DND-41 (cell line): ENCODE data around the gene AGK.

Source experiments
- ATAC-seq: fragments of 200-7000 bp; cut with Tn5 transposase; 3 replicates; pipeline ENCODE4 v1.9.1; 2021; ENCODE audit warnings: low read depth; ENCODE audit not compliant: insufficient read depth
- DNase-seq: peaks from one replicate; pipeline ENCODE4 v3.0.0-alpha.2; 2020
- H2AFZ ChIP-seq: 2 replicates; pipeline ENCODE4 v1.6.0; 2012; ENCODE audit warnings: low read depth, low read length
- H3K27ac ChIP-seq: 2 replicates; pipeline ENCODE4 v1.5.1; 2012; ENCODE audit warnings: low read length, inconsistent platforms
- H3K27me3 ChIP-seq: fragments of 200-600 bp; sonication (generic); 2 replicates; pipeline ENCODE4 v1.6.0; 2012; ENCODE audit warnings: low read length, mild to moderate bottlenecking, inconsistent platforms; ENCODE audit not compliant: insufficient read depth, poor library complexity
- H3K36me3 ChIP-seq: 2 replicates; pipeline ENCODE4 v1.5.1; 2012; ENCODE audit warnings: low read length, inconsistent platforms; ENCODE audit not compliant: insufficient read depth
- H3K4me1 ChIP-seq: 2 replicates; pipeline ENCODE4 v1.5.1; 2012; ENCODE audit warnings: mild to moderate bottlenecking, low read length; ENCODE audit not compliant: insufficient read depth
- H3K4me2 ChIP-seq: 2 replicates; pipeline ENCODE4 v1.6.0; 2012; ENCODE audit warnings: mild to moderate bottlenecking, moderate library complexity, low read length, inconsistent platforms; ENCODE audit not compliant: insufficient read depth
- H3K4me3 ChIP-seq, 2 experiments: fragments of 200-600 bp in 1 of 2; shearing (Covaris generic) in 1 of 2; 2 replicates each; pipeline ENCODE4 v1.5.1; 2012 to 2016; ENCODE audit warnings: inconsistent platforms in 2 of 2, low read length in 2 of 2, mild to moderate bottlenecking in 2 of 2, low read depth in 1 of 2, moderate library complexity in 1 of 2
- H3K79me2 ChIP-seq: 2 replicates; pipeline ENCODE4 v1.6.0; 2012; ENCODE audit warnings: low read length, inconsistent platforms; ENCODE audit not compliant: insufficient read depth
- H3K9ac ChIP-seq: 2 replicates; pipeline ENCODE4 v1.6.0; 2012; ENCODE audit warnings: low read depth, mild to moderate bottlenecking, inconsistent platforms, low read length, moderate library complexity
- H3K9me3 ChIP-seq: 2 replicates; pipeline ENCODE4 v1.5.1; 2012; ENCODE audit warnings: low read length, moderate library complexity, mild to moderate bottlenecking, inconsistent platforms; ENCODE audit not compliant: insufficient read depth, severe bottlenecking
- H4K20me1 ChIP-seq: 2 replicates; pipeline ENCODE4 v1.6.0; 2012; ENCODE audit warnings: low read length; ENCODE audit not compliant: insufficient read depth
- CTCF ChIP-seq: IDR thresholded peaks from 2 replicates; pipeline ENCODE4 v1.5.1; 2012; ENCODE audit warnings: borderline replicate concordance, low read length, moderate library complexity, mild to moderate bottlenecking; ENCODE audit not compliant: poor library complexity, severe bottlenecking; ENCODE audit errors: extremely low read depth
- EZH2 ChIP-seq: IDR thresholded peaks from 3 replicates; pipeline ENCODE4 v1.6.1; 2012; ENCODE audit warnings: borderline replicate concordance, low read depth, mild to moderate bottlenecking, moderate library complexity, low read length, inconsistent platforms; ENCODE audit not compliant: severe bottlenecking

Gene AGK

DNA sequence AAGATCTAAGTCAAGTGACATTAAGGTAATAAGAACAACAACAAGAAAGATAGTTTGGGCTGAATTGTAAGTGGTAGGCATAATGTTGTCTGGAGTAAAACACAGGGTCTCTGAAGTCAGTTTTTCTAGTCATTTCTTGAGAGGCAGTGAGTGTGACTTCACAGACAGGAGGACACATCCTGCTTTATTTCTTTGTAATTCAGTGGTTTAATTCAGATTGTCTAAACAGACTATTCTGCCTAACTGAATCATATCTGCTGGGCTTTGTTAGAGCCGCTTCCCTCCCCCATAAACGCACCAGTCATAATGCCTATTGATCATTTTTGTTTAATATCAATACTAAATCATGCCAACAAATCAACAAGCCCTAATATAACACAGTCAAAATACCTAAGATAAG, 46.8 kb downstream of the AGK start:
- Histone ChIP-seq H4K20me1 (no peaks in the 10 kb centered on the region), H3K4me2 (no peak overlapping the region), H3K36me3 (peaks cover 41% of the 10 kb centered on the region), H3K4me3 (no peak overlapping the region), H3K9me3 (no peaks in the 10 kb centered on the region), H3K27me3 (no peaks in the 10 kb centered on the region), H3K9ac (no peak overlapping the region), H3K27ac (no peak overlapping the region), H3K79me2 (no peaks in the 10 kb centered on the region), H3K4me1 (no peaks in the 10 kb centered on the region), H2AFZ (no peak overlapping the region)
- ATAC-seq (no peak), DNase-seq (no peak)
- TF ChIP-seq CTCF (no peak), EZH2 (no peak)

DNA sequence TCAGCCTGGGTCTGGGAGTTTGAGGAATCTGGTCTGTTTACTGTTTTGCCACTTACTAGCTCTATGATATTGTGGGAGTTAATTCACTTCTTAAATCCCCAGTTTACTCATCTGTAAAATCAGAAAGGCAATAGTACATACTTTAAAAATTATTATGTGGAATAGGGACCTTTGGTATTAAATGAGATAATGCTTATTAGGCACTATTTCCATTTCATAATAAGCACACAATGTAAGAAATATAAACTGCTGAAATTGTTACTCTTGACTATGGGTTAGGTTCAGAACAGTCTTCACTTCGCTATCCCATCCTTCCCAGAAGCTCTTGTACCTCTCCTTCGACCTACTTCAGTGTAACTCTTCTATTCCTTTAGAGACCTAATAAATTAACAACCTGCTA, 47.2 kb downstream of the AGK start:
- Histone ChIP-seq H3K9me3 (no peaks in the 10 kb centered on the region), H3K36me3 (peaks cover 44% of the 10 kb centered on the region), H2AFZ (no peak overlapping the region), H3K79me2 (no peaks in the 10 kb centered on the region), H3K4me3 (no peak overlapping the region), H3K4me2 (no peak overlapping the region), H3K27me3 (no peaks in the 10 kb centered on the region), H3K9ac (no peak overlapping the region), H4K20me1 (no peaks in the 10 kb centered on the region), H3K27ac (no peak overlapping the region), H3K4me1 (no peaks in the 10 kb centered on the region)
- no peak for ATAC-seq
- TF ChIP-seq EZH2 (no peak), CTCF (no peak)
- no peak for DNase-seq

GRCh38 chr7:141600168-141601006, 49.2 kb downstream of the AGK start:
- TF ChIP-seq CTCF: no peak
- no peak for TF ChIP-seq EZH2
- no peaks in the 10 kb centered on the region for H3K27me3 ChIP-seq
- H3K4me3 ChIP-seq: no peak overlapping the region
- H3K79me2 ChIP-seq: no peaks in the 10 kb centered on the region
- peaks cover 41% of the 10 kb centered on the region for H3K36me3 ChIP-seq
- H3K4me2 ChIP-seq: no peak overlapping the region
- H3K9ac ChIP-seq: no peak overlapping the region
- no peak overlapping the region for H2AFZ ChIP-seq
- no peak for DNase-seq
- no peak for ATAC-seq
- no peaks in the 10 kb centered on the region for H3K4me1 ChIP-seq
- no peak overlapping the region for H3K27ac ChIP-seq
- no peaks in the 10 kb centered on the region for H4K20me1 ChIP-seq
- H3K9me3 ChIP-seq: no peaks in the 10 kb centered on the region
